IPS-20b (cell line): ENCODE results near the gene MRM3.
"Not testable (repeated sequence)": the region's sequence is repeated elsewhere in the genome, so short reads cannot be mapped to it uniquely, and the experiment has no call there.

Experiments
- H3K27ac ChIP-seq: one replicate; pipeline ENCODE4 v1.5.1; 2013; ENCODE audit warnings: low read length
- H3K27me3 ChIP-seq: 2 replicates; pipeline ENCODE4 v1.6.1; 2013; ENCODE audit warnings: mild to moderate bottlenecking, low read length, inconsistent platforms; ENCODE audit not compliant: insufficient read depth
- H3K36me3 ChIP-seq: 2 replicates; pipeline ENCODE4 v1.6.1; 2013; ENCODE audit warnings: low read depth, mild to moderate bottlenecking, inconsistent platforms, low read length, moderate library complexity; ENCODE audit not compliant: insufficient read depth
- H3K4me1 ChIP-seq: 2 replicates; pipeline ENCODE4 v1.6.1; 2013; ENCODE audit warnings: mild to moderate bottlenecking, control low read depth, inconsistent platforms, low read length, moderate library complexity; ENCODE audit not compliant: insufficient read depth
- H3K4me3 ChIP-seq: 2 replicates; pipeline ENCODE4 v1.5.1; 2013; ENCODE audit warnings: mild to moderate bottlenecking, low read length, inconsistent platforms
- H3K9ac ChIP-seq: 2 replicates; pipeline ENCODE4 v1.6.1; 2013; ENCODE audit warnings: low read depth, mild to moderate bottlenecking, inconsistent platforms, low read length, moderate library complexity
- H3K9me3 ChIP-seq: 2 replicates; pipeline ENCODE4 v1.6.1; 2013; ENCODE audit warnings: mild to moderate bottlenecking, low read depth, low read length, inconsistent platforms; ENCODE audit not compliant: insufficient read depth

The MRM3 gene

DNA sequence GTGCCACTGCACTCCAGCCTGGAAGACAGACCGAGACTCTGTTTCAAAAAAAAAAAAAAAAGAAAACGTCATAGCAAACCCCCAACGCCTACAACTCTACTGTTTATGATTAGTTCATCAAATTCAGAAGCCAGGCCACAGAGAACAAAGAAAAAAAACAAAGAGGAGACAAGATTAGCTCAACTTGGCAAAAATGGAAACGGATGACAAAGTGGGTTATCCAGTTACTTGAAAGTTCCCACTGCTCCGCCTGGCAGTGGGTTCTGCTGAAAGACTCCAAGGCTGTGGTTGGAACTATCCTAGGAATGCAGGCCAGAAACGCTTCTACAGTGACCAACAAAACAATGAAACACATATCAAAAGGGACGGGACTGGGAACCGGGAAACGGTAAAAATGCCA, 53.1 kb downstream of the MRM3 start:
- no peak overlapping the region for H3K27ac ChIP-seq
- H3K36me3 ChIP-seq = 0 out of 2 replicates have a peak, but pooled peaks cover 3% of the 10 kb centered on the region
- peaks cover 12% of the 10 kb centered on the region for H3K4me1 ChIP-seq
- H3K9me3 ChIP-seq = no peaks in the 10 kb centered on the region
- H3K9ac ChIP-seq = no peak overlapping the region
- no peaks in the 10 kb centered on the region for H3K27me3 ChIP-seq
- no peak overlapping the region for H3K4me3 ChIP-seq

DNA sequence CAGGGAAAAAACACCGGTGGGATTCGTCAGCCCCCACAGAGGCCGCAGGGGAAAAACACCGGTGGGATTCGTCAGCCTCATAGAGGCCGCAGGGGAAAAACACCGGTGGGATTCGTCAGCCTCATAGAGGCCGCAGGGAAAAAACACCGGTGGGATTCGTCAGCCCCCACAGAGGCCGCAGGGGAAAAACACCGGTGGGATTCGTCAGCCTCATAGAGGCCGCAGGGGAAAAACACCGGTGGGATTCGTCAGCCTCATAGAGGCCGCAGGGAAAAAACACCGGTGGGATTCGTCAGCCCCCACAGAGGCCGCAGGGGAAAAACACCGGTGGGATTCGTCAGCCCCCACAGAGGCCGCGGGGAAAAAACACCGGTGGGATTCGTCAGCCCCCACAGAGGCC, 53.6 kb downstream of the MRM3 start:
- H3K4me3 ChIP-seq, H3K36me3 ChIP-seq: not testable (repeated sequence)
- peaks cover 12% of the 10 kb centered on the region for H3K4me1 ChIP-seq

DNA sequence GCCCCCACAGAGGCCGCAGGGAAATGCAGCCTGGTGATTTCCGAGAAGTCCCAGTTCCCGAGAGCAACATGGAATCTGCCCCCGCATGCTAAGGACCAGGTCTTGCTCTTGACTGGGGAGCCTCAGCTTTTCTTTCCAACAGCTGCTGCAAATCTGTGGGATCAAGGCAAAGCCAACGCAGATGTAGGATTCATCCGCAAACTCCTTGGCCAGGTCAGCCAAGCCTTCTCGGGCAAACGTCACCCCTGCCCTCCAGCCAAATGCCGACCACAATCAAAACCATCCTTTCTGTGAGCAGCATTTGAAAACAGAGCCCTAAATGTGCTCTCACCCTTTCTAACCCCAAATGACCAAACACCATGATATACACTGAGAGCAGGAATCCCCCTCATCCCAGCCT, 54.0 kb downstream of the MRM3 start:
- Histone ChIP-seq H3K9me3 (no peaks in the 10 kb centered on the region), H3K4me1 (peaks cover 12% of the 10 kb centered on the region), H3K9ac (peak overlapping the region; percentile 53; the same call in 1 of the 2 replicates), H3K27ac (peak overlapping the region; percentile 70), H3K4me3 (no peak overlapping the region; the same call in 1 of the 2 replicates), H3K36me3 (0 out of 2 replicates have a peak, but pooled peaks cover 3% of the 10 kb centered on the region), H3K27me3 (no peaks in the 10 kb centered on the region)

More for the DNA sequence above, 53.6 kb downstream of the MRM3 start:
- Histone ChIP-seq H3K9ac (peak overlapping the region; percentile 53; the same call in 1 of the 2 replicates), H3K27ac (peak overlapping the region; percentile 70)
- not testable (repeated sequence) for H3K9me3 ChIP-seq, H3K27me3 ChIP-seq

DNA sequence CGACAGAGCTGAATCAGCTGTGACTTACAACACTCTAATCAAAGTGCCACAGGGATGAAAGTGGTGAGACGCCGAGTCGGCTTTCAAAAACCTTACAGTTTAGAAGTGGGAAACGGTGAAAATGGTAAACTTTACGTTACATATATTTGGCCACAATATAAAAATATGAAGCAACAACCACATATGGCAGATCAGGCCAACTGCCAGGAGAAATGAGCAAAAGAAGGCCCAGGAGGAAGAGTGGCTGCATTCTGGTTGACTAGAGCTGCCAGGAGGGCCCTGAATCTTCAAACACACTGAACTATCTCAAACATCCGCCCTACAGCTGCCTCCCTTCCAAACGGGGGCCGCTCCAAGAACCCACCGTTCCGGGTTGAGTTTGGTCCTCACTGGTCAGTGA, 56.3 kb downstream of the MRM3 start:
- Histone ChIP-seq H3K4me1 (peaks cover 10% of the 10 kb centered on the region), H3K36me3 (0 out of 2 replicates have a peak, but pooled peaks cover 3% of the 10 kb centered on the region), H3K9me3 (no peaks in the 10 kb centered on the region), H3K27me3 (no peaks in the 10 kb centered on the region), H3K4me3 (no peak overlapping the region), H3K27ac (no peak overlapping the region), H3K9ac (no peak overlapping the region)

DNA sequence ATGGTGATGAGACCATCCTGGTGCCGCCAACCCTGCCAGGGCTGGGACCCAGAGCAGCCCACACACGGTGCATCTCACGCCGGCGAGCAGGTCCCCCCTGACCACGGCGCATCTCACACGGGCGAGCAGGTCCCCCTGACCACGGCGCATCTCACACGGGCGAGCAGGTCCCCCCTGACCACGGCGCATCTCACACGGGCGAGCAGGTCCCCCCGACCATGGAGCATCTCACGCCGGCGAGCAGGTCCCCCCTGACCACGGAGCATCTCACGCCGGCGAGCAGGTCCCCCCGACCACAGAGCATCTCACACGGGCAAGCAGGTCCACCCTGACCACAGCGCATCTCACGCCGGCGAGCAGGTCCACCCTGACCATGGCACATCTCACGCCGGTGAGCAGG, 59.2 kb downstream of the MRM3 start:
- H3K36me3 ChIP-seq = 0 out of 2 replicates have a peak, but pooled peaks cover 3% of the 10 kb centered on the region
- no peak overlapping the region for H3K27ac ChIP-seq
- H3K4me3 ChIP-seq = no peak overlapping the region
- peaks cover 3% of the 10 kb centered on the region for H3K4me1 ChIP-seq
- no peak overlapping the region for H3K9ac ChIP-seq
- H3K9me3 ChIP-seq = no peaks in the 10 kb centered on the region
- H3K27me3 ChIP-seq = no peaks in the 10 kb centered on the region
